ENCODE measurements around the gene PPFIA3.
A peak's percentile ranks its signal among the peaks of the same experiment; 100 is the strongest.
"Not testable (repeated sequence)": the region's sequence is repeated elsewhere in the genome, so short reads cannot be mapped to it uniquely, and the experiment has no call there.

Gene PPFIA3

DNA sequence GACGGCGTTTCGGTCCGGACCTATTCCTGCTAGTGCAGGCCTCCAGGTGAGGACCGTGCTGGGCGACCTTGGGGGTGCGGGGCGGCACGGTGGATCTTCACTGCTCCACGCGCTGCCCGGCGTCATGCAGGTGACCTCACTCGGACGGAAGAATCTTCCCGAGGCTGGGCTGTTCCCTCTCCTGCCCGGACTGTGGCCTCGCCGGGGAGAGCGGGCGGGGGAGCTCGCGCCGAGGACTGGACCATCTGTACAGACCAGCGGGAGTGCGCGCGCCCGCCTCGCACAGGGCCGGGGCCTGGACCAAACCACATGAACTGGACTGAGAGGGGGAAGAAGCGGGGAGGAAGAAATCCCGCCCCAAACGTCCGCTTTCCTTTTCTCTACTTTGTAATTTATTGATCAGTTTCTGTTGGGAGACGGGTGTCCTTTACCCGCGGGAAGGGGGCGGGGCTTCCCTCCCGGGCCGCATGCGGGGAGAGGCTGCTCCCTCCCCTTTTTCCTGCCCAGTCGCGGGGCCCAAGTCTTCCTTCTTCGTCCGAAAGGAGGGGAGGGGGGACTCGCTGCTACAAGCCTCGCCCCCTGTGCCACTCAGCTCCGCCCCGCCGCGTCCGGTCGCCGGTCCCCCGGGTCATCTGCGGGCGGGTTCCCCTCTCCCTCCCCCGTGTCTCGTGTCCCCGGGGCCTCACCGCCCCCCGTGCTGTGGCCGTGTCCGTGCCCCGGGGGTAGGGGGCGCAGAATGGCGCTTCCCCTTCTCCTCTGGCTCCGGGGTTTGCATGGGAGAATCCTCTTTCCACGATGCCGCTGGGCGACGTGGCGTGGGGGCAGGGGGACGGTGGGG is 31.0 kb downstream of the PPFIA3 start:
- DNase-seq, result peak; percentile 89

DNA sequence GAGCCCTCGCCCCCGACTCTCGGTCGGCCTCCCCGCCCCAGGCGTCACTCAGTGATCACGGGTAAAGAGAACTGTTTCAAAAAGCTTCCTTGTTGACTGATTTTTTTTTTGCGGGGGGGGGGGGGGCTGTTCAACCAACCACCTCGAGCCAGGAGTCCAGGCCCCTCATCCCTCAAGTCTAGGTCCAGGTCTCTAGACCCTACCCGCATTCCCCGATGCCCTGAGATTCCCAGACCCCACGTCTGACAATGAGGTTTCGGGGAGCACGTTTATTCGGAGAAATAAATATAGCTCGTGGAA is 31.6 kb downstream of the PPFIA3 start:
- no peak for DNase-seq

DNA sequence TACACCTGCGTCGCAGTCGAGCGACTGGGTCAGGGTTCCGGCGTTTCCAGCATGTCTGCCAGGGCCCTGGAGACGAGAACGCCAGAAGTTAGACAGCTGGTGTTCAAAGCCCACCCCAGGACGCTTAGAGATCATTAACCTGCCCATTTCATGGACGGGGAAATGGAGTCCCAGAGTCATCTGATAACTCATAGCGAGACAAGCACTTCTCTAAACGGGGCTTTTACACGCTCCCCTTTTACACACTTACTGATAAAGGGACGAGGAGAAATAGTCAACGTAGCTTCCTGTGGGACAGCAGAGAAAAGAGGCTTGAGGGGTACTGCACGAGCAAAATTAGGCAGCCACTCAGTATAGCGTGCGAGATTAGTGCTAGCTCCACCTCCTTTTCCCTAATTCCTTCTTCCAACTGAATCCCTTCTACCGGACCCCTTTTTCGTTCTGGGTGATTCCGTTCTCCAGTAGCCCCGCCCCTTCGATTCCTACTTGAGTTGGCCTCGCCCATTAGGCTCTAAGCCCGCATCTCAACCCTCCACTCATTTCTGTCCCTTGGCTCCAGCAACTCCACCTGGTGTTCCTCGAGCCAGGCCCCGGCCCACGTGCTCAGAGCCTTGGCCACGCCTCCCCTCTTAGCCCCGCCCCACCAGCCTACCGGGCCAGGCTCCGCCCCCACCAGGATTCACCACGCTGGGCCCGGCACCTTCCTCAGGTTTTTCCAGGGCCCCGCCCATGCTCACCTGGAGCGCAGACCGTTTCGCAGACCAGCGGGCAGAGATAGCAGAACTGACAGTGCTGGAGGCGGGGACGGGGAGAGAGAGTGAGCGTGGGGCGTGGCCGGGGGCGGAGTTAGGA is 32.1 kb downstream of the PPFIA3 start:
- DNase-seq, result peak; percentile 55

DNA sequence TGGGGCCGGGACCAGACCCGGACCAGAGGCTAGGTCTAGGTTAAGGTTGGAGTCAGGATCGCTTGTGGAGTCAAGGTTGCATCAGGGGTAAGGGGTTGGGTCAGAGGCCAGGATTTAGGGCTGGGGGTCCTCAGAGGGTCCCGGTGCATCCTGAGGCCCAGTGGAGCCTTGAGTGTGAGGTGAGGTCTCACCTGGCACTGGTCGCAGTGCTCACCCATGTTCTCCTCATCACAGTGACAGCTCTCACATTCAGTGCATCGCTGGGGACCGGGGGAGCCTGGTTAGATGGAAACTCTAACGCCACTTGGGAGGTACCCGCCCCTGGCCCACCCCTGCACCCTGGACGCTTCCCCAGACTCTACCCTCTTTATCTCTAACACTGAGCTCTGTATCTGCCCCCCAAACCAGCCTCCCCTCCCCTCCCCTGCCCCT is 32.8 kb downstream of the PPFIA3 start:
- DNase-seq, result no peak

DNA sequence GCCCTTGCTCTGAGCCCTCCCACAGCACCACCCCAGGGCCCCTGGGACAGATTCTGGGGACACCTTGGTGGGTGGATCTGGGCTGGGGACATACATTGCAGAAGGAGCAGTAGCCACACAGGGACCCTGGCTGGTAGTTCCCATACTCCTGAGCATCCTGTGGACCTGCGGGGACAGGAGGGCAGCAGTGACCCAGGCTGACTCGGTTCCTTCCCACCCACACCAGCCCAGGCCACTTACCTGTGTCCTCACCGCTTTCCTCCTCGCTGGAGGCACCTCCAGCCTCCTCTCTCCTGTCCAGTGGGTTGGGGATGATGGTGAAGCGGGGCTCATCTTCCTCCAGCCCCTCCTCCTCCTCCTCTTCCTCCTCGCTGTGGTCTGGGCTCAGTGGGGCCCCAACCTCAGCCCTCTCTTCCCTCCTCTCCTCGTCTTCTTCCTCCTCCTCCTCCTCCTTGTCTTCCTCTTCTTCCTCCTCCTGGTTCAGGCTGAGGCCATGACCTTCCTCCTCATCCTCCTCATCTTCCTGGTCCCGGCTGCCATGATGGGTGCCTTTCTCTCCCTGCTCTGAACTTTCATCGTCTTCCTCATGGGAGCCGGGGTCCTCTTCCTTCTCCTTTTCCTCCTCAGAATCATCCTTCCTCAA is 33.9 kb downstream of the PPFIA3 start:
- no peak for DNase-seq

DNA sequence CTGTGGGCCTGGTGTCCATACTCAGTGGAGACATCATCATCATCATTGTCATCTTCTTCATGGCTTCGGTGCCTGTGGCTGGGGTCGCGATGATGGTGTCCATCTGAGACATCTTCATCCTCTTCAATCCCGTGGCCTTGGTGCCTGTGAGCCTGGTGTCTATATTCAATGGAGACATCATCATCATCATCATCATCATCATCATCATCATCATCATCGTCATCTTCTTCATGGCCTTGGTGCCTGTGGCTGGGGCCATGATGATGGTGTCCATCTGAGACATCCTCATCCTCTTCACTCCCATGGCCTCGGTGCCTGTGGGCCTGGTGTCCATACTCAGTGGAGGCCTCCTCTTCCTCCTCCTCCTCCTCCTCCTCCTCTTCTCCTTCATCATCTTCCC is 34.9 kb downstream of the PPFIA3 start:
- no peak for DNase-seq

- DNase-seq, result no peak
These were observed 35.9 kb downstream of the PPFIA3 start, which contains the start of gene HRC for GRCh38 chr19:49155005-49155819. Gene HRC, minus strand, starts transcription at chr19:49155396. Its CDS starts 159 bp downstream, at chr19:49155237.

- DNase-seq, result no peak
These were observed 36.5 kb downstream of the PPFIA3 start for GRCh38 chr19:49155820-49156346.

GRCh38 chr19:49157445-49158224 is 38.3 kb downstream of the PPFIA3 start, which contains the start of gene TRPM4:
Gene TRPM4, plus strand, starts transcription at chr19:49157792. Its CDS starts 75 bp downstream, at chr19:49157867.
- DNase-seq, result peak; percentile 77

- DNase-seq, result no peak
These were observed 41.3 kb downstream of the PPFIA3 start for GRCh38 chr19:49160450-49161189.

DNA sequence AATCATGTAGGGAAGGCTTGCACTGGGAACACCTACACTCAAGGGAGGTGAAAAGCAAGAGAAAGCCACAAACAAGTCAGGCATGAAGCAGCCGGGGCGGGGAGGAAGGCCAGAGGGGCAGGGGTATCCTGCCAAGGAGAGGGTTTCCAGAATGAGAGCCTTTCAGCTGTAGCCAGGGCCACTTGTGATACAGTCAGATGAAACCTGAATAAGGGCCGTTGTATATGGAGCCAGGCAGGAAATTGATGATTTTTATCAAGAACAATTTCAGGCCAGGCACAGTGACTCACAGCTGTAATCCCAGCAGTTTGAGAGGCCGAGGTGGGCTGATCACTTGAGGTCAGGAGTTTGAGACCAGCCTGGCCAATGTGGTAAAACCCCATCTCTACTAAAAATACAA is 42.6 kb downstream of the PPFIA3 start:
- no peak for DNase-seq

DNA sequence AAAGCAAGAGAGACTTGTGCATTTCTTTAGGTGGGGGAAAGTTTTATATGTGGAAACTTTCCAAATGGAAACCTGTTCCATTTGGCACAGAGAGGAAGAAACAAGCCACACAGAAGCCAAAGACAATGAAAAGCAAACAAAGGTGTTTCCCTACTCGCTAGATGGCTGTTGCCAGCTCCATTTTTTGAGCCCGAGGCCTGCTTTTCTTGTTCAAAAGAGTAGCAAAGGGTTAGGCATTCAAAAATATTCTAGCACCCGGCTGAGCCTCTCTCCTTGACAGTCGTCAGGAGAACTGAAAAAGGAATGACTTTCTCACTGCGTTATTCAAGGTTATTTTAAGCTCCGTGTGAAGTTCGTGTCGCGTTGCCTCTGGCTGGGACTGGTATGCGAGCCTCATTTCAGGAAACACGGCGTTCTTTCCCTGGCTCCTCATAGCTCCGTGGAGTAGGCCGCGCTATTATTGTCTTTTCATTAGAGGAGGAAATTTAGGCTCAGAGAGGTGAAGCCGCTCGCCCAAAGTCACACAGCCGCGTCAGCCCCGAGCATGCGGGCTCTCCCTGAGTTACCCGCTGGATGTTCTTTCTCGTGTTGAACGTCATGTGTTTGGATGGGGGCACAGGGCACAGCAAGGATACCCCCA is 45.9 kb downstream of the PPFIA3 start:
- peak; percentile 1 for DNase-seq

GRCh38 chr19:49165865-49166301 is 46.5 kb downstream of the PPFIA3 start:
- DNase-seq, result no peak

- DNase-seq, result no peak
These were observed 48.6 kb downstream of the PPFIA3 start for GRCh38 chr19:49167857-49168409.

DNA sequence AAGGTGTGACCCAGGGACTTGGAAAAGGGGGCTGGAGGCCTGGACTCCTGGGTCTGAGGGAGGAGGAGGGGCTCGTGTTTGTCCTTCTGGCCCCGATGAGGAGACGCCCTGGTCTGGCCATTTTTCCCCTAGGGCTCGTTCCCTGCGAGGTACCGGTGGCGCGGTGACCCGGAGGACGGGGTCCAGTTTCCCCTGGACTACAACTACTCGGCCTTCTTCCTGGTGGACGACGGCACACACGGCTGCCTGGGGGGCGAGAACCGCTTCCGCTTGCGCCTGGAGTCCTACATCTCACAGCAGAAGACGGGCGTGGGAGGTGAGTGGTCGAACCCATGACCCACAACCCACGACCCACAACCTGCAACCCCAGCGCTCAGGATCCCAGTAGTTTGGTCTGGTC is 49.1 kb downstream of the PPFIA3 start:
- DNase-seq, result no peak

- DNase-seq, result no peak
These were observed 53.9 kb downstream of the PPFIA3 start for GRCh38 chr19:49173198-49173597.

DNA sequence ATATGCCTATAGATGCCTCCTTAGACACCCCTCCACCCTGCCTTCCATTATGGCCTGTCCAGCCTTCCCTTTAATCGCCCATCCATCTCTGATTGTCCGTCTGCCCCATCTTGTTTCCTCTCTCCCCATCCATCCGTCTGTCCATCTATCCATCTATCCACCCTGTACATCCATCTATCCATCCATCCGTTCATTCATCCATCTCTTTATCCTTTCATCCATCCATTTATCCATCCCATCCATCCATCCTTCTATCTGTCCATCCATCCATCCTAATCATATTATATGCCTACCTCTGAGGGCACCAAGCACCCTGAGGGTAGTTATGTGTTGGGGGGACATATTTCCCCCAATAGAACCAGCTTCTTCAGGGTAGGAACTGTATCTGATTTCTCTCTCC is 61.3 kb downstream of the PPFIA3 start:
- no peak for DNase-seq

DNA sequence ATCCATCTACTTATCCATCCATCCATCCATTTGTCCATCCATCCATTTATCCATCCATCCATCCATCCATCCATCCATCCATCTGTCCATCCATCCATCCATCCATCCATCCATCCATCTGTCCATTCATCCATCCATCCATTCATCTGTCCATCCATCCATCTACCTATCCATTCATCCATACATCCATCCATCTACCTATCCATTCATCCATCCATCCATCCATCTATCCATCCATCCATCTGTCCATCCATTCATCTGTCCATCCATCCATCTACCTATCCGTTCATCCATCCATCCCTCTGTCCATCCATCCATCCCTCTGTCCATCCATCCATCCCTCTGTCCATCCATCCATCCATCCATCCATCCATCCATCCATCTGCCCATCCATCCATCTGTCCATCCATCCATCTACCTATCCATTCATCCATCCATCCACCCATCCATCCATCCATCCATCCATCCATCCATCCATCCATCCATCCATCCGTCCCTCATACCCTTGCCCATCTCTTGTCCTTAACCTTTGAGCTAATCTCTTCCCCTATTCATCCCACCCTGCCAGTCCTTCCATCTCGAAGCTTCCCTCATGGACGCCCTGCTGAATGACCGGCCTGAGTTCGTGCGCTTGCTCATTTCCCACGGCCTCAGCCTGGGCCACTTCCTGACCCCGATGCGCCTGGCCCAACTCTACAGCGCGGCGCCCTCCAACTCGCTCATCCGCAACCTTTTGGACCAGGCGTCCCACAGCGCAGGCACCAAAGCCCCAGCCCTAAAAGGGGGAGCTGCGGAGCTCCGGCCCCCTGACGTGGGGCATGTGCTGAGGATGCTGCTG is 62.9 kb downstream of the PPFIA3 start:
- DNase-seq, result not testable (repeated sequence)

- DNase-seq, result no peak
These were observed 63.6 kb downstream of the PPFIA3 start for GRCh38 chr19:49182848-49183375.
